GM21723 (cell line): Measurements from ENCODE around the gene USF3.

Source experiments
- ATAC-seq: cut with Tn5 transposase; IDR thresholded peaks from one replicate; pipeline ENCODE4 v1.9.1; 2021; ENCODE audit warnings: mild to moderate bottlenecking, moderate library complexity; ENCODE audit not compliant: unreplicated experiment

The USF3 gene

DNA sequence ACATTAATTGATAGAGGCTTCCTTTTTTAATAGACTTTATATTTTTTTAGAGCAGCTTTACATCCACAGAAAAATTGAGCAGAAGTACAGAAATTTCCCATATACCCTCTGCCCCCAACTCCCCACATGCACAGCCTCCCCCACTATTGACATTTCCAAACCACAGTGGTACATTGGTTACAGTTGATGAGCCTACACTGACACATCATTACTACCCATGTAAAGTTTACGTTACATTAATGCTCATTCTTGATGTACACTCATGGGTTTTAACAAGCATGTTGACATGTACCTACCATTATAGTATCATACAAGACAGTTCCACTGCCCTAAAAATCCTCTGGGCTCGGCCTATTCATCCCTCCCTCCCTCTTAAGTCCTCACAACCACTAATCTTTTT is 78.7 kb downstream of the USF3 start:
- ATAC-seq, result no peak

DNA sequence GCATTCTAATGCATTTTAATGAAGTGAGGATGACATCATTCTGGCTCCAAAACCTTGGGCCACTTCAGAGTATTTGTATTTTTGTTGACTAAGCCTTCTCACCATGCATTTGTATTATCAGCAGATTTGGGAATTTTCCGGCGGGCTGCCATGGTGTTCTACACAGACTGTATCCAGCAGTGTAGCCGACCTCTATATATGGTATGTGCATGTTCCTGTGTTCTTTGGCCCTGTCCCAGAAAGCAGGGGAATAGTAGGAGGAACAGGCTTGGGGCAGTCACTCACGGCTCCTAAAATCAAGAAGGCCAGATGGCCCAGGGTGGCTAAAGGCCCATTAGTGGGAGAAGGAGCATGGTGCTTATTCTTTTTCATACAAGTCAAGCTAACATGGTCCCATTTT is 80.5 kb downstream of the USF3 start:
- no peak for ATAC-seq

DNA sequence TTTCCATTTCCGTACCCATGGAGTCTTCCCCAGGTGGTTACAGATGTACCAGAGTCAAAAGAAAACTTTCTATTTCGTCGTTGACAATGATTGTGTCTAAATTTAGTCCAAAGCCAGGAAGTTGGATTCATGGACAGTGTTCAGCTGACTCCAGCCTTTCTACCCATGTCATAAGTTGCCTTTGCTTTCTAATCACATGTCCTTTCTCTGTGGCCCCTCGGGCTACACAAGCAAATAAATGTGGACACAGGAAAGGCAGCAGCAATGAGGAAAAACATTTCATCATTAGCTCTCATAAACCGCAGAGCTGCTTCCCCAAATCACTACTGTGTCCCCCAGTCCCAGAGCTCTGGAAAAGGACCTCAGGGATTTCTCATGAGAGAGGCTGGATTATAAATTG is 82.0 kb downstream of the USF3 start:
- no peak for ATAC-seq

GRCh38 chr3:113607219-113607596 is 89.2 kb downstream of the USF3 start:
- ATAC-seq, result no peak

- peak; percentile 99 for ATAC-seq
Measured at GRCh38 chr3:113606539-113607218, 89.8 kb downstream of the USF3 start.

DNA sequence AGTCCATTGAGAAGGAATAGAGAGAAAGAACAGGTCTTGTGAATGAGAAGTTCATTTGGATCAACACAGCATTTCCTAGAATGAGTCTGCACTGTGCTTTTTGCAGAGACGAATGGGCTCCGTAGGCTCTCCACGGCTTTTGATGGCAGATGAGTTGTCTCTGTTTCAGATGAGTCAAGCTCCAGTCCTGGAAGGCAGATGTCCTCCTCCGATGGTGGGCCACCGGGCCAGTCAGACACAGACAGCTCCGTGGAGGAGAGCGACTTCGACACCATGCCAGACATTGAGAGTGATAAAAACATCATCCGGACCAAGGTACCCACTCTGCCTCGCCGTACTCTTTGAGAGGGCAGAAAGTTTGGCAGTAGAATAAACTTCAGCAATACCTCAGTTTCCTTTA is 93.6 kb downstream of the USF3 start:
- no peak for ATAC-seq

GRCh38 chr3:113602256-113602655 is 94.2 kb downstream of the USF3 start:
- ATAC-seq, result no peak

DNA sequence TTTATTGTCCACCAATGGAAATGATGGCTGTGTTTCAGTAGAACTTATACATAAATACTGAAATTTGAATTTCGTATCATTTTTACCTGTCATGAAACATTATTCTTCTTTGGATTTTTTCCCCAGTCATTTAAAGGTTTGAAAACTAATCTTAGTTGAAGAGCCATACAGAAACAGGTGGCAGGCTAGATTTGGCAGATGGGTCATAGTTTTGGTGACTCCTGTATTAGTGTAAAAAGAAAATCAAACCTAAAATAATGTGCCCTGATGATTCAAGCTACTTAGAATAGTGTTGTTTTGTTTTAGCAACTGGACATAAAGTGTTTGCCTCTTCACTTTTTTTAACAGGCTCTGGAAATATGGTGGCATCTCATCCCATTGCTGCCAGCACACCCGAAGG is 95.2 kb downstream of the USF3 start:
- no peak for ATAC-seq

DNA sequence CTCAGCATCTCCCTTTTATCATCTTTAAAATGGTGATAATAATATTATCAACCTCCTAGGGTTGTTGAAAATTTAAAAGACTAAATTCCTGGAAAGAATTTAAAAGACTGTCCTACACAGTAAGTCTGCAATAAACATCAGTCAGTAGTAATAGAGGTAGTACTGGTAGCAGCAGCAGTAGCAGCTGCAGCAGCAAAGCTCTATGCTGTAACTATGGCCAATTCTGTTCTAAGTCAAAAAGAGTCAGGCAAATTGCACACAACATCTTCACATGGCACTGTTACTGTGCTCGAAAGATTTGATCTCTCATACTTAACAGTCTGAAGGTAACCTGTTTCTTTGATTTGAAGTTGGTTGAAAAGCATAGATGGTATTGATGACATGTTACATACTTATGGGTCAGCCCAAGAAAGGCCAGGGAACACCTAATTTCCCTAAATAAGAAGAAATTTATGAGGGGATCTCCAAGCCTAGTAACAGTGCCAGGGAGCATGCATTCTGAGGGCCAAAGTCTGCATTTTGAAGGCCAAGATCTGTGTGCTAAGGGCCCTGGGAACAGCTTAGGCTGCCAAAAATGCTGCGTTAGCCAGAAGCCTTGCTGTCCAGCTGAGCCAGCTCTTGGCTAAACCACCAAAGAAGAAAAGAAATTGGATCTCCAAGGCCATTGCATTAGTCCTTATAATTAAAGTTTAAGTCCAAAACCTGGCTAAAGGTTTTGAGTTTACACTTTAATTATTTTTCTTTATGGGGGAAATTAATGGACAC is 95.8 kb downstream of the USF3 start:
- no peak for ATAC-seq
